Sigmoid colon (tissue), 7 donors: ENCODE data around the gene TVP23C. TPM values are rescaled to one million over a fixed set of nuclear protein-coding genes. Genes with fewer than 3 reads are reported as not detected.
"Not testable (repeated sequence)": the region's sequence is repeated elsewhere in the genome, so short reads cannot be mapped to it uniquely, and the experiment has no call there.

ENCODE experiments used
- DNase-seq: peaks from one replicate; pipeline ENCODE4 v3.0.0-alpha.2; 2019
- H3K27ac ChIP-seq, 4 donors: fragments of 200-600 bp; sonication (generic); one replicate each; pipeline ENCODE4 v1.5.1; 2016 to 2019; ENCODE audit warnings: mild to moderate bottlenecking in 1 of 4
- H3K27me3 ChIP-seq, 3 donors: fragments of 200-600 bp; sonication (generic); one replicate each; pipeline ENCODE4 v1.5.1; 2019; ENCODE audit warnings: mild to moderate bottlenecking in 1 of 3
- H3K36me3 ChIP-seq, 4 donors: fragments of 200-600 bp; sonication (generic); one replicate each; pipeline ENCODE4 v1.5.1; 2016 to 2019
- H3K4me1 ChIP-seq, 4 donors: fragments of 200-600 bp; sonication (generic); one replicate each; pipeline ENCODE4 v1.5.1; 2017 to 2019
- H3K4me3 ChIP-seq, 4 donors: fragments of 200-600 bp; sonication (generic); one replicate each; pipeline ENCODE4 v1.5.1; 2017 to 2019; ENCODE audit warnings: mild to moderate bottlenecking in 2 of 4, moderate library complexity in 1 of 4
- H3K9me3 ChIP-seq, 4 donors: fragments of 200-600 bp in 3 of 4; sonication (generic) in 3 of 4; one replicate each; pipeline versions ENCODE4 v1.5.1 to v1.6.1; 2013 to 2019
- WGBS, 2 donors: extraction: QIAGEN DNeasy Blood & Tissue Kit; methylation state at CpG; one replicate each; pipeline ENCODE4 v1.1.7; 2013; 5-methylcytosine and 5-hydroxymethylcytosine counted together
- intact Hi-C: fragments of 100-400 bp; cut with DNase I; formaldehyde crosslinking; loops from one replicate; pipeline ENCODE4 v1.15.1; 2023
- polyA plus RNA-seq, 3 donors: library from polyadenylated mRNA; stranded (reverse); fragments of 200-250 nt; gene quantifications; one replicate each; pipeline ENCODE4 v1.2.3, GENCODE V29; 2013
- total RNA-seq, 4 donors: library from RNA; depleted of rRNA; stranded (reverse); fragments of >200 nt; gene quantifications; one replicate each; pipeline ENCODE4 v1.1.0, GENCODE V29; 2016
- donor health status: healthy with polysubstance abuse.
- donor health status: Bipolar disorder and iron deficiency.
- donor health status: healthy.

Gene TVP23C
- total and polyA plus RNA-seq, 7 donors = 1.4 to 18.1 (median 9.4) TPM; not detected in 1

DNA sequence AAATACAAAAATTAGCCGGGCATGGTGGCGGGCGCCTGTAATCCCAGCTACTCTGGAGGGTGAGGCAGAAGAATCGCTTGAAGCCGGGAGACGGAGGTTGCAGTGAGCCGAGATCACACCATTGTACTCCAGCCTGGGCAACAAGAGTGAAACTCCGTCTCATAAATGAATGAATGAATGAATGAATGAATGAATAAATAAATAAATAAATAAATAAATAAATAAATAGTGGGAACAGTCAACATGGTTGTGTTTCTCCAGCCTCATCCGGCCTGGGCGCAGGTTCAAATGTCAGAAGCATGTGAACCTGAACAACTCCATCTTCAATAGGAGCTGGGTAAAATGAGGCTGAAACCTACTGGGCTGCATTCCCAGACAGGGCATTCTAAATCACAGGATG is 1.8 kb downstream of the TVP23C start:
- intact Hi-C loops = not testable (repeated sequence)

DNA sequence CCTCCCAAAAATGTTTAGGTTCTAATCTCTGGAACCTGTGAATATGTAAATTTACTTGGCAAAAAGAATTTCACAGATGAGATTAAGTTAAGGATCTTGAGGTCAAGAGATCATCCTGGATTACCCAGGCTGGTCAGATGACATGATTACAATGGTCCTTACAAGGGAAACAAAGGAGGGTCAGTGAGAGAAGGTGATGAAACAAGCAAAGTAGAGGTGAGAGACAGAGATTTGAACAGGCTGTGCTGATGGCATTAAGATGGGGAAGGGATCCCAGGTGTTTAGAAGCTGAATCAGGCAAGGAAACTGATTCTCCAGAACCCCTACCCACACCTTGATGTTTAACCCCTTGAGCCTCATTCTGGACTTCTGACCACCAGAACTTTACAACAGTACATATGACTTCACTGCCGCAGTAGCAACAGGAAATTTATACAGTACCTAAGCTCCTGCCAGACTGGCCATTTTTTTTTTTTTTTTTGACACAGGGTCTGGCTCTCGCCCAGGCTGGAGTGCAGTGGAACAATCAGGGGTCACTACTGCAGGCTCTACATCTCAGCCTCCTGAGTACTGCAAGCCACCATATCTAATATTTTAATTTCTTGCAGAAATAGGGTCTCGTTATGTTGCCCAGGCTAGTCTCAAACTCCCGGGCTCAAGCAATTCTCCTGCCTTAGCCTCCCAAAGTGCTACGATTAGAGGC is 4.7 kb downstream of the TVP23C start:
- H3K9me3 ChIP-seq, H3K4me3 ChIP-seq, DNase-seq, H3K27me3 ChIP-seq, H3K36me3 ChIP-seq, intact Hi-C loops, H3K27ac ChIP-seq, H3K4me1 ChIP-seq: not testable (repeated sequence)
- 77 to 93% methylated on average over 4 to 5 of the region's 5 CpGs for WGBS, 2 donors

More for the DNA sequence above, 1.8 kb downstream of the TVP23C start:
- not testable (repeated sequence) for H3K36me3 ChIP-seq, H3K4me3 ChIP-seq, DNase-seq, H3K27me3 ChIP-seq, H3K9me3 ChIP-seq, H3K27ac ChIP-seq, H3K4me1 ChIP-seq
- WGBS, 2 donors = 96 to 97% methylated on average over 10 of the region's 10 CpGs

DNA sequence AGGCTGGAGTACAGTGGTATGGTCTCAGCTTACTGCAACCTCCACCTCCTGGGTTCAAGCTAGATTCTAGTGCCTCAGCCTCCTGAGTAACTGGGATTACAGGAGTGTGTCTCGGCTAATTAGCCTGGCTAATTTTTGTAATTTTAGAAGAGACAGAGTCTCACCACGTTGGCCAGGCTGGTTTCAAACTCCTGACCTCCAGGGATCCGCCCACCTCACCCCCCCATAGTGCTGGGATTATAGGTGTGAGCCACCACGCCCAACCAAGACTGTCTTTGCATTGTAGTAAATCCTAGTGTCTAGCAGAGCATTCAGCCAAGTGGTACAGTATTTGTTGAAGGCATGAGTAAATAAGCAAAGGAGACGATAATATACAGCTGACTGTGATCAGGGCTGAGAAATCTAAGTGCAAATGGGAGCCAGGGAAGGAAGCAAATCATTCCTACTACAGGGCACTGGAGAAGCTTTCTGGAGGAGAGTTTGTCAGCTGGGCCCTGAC is 5.9 kb downstream of the TVP23C start:
- H3K9me3 ChIP-seq, DNase-seq, H3K27ac ChIP-seq, H3K4me3 ChIP-seq, intact Hi-C loops, H3K4me1 ChIP-seq, H3K36me3 ChIP-seq, H3K27me3 ChIP-seq: not testable (repeated sequence)
- 43 to 75% methylated on average over 4 of the region's 5 CpGs for WGBS, 2 donors

DNA sequence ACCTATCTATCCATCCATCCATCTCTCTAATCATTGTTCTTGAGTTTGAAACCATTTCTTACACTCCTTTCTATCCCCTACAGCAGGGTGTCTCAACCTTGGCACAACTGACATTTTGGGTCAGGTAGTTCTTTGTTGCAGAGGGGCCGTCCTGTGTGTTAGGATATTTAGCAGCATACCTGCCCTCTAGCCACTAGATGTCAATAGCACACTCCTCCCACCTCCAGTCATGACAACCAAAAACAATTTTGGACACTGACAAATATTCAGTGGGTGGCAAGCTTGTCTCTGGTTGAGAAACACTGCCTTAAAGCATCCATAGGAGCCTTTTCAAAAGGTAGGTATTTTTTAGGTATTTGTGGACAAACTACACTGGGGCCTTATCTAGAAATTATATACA is 10.4 kb downstream of the TVP23C start:
- intact Hi-C loops, H3K36me3 ChIP-seq, H3K9me3 ChIP-seq, H3K4me1 ChIP-seq, H3K27me3 ChIP-seq, DNase-seq, H3K27ac ChIP-seq, H3K4me3 ChIP-seq: not testable (repeated sequence)
- WGBS, 2 donors = 33 to 80% methylated on average over 1 of the region's 1 CpG

DNA sequence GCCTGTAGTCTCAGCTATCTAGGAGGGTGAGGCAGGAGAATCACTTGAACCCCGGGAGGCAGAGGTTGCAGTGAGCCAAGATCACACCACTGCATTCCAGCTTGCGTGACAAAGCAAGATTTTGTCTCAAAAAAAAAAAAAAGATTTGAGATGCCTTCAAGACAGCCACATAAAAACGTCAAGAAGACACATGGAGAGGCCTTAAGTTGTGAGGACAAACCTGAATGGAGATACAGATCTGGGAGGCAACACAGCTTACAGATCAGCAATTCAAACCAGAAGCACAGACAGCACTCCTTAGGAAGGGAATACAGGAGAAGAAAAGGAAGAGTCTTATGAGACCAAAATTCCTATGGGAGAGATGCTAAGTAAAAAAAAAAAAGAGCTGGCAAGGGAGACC is 13.7 kb downstream of the TVP23C start:
- H3K4me3 ChIP-seq, H3K27ac ChIP-seq, H3K4me1 ChIP-seq, H3K9me3 ChIP-seq, intact Hi-C loops, H3K36me3 ChIP-seq, DNase-seq, H3K27me3 ChIP-seq: not testable (repeated sequence)
- 79 to 82% methylated on average over 3 of the region's 3 CpGs for WGBS, 2 donors

DNA sequence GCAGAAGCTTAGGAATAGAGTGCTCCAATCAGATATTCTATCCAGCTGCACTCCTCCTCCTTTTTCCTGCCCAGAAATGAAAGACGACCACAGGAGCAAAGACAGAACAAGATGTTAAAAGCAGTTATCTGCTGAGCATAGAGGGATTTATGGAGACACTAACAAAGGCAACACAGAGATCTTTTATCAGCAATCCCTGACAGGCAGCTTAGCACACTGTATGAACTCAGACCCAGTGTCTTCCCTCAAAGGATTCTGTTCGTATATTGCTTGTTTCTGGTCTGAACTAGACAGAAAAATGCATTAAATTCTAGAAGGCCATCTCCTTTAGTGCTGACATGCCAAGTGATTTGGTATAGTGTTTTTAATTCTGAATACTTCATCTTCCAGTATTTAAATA is 16.7 kb downstream of the TVP23C start:
- H3K4me3 ChIP-seq, H3K27ac ChIP-seq, H3K27me3 ChIP-seq, DNase-seq, H3K9me3 ChIP-seq, intact Hi-C loops, H3K4me1 ChIP-seq, H3K36me3 ChIP-seq: not testable (repeated sequence)
- WGBS, 2 donors = 84 to 90% methylated on average over 1 of the region's 2 CpGs

DNA sequence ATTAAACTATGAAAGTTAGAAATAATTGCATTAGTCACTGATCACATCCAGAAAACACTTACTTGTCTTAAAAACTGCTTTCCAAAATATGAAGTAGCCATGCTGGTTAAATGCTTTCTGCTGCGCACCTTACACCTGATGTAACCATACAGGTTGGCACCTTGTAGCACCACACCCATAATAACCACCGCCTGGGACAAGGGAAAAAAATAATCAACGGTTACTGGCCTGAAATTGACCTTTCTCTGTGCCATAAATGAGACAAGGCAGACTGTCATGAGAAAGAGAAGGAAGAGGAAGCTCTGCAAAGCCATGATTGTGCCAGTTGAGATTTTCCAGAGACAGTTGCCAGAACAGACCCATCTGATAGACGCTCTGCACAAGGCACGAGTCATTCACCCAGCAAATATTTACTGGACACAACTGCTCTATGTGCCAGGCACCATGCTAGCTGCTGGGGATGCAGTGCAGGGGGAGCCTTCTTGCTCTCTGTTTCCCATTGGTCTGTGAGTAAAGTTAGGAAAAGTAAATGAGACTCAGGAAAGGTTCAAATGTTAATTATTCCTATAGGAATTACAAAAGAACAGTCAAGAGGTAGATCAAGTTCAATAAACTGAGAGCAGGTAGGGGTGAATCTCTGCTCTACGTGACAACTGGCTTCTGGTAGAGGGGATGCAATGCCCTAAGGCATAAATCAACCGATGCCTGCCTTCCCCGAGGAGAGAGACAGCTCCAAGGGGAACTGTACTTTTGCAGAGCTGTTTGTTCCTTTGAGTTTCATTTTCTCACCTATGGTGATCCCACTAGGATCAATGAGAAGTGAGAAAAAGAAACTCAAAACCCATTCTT is 22.7 kb downstream of the TVP23C start:
- intact Hi-C loops, H3K4me3 ChIP-seq, DNase-seq, H3K4me1 ChIP-seq, H3K27ac ChIP-seq, H3K9me3 ChIP-seq, H3K27me3 ChIP-seq, H3K36me3 ChIP-seq: not testable (repeated sequence)
- 16 to 64% methylated on average over 8 of the region's 8 CpGs for WGBS, 2 donors

DNA sequence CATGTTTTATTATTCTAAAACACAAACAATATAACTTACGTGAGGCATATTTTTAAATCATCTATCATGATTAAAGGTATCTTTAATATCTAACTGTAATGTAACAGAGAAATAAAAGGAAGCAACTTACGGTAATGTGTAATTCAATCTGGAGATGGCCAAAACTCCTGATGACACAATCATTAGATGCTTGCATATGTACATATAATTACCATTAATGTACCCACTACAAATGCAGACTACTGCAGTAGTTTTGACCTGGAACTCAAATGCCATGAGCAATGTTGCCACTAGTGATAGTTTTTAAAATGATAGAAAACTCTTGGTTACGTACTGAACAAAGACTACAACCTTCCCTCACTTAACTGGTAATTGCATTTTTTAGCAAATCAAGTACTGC is 30.2 kb downstream of the TVP23C start:
- H3K36me3 ChIP-seq, intact Hi-C loops: not testable (repeated sequence)
- 81 to 99% methylated on average over 3 of the region's 3 CpGs for WGBS, 2 donors

More for the DNA sequence above, 30.2 kb downstream of the TVP23C start:
- H3K9me3 ChIP-seq, H3K27ac ChIP-seq, H3K27me3 ChIP-seq, H3K4me3 ChIP-seq, H3K4me1 ChIP-seq, DNase-seq: not testable (repeated sequence)
